ENCODE data around the gene SAMD9L.

DNA sequence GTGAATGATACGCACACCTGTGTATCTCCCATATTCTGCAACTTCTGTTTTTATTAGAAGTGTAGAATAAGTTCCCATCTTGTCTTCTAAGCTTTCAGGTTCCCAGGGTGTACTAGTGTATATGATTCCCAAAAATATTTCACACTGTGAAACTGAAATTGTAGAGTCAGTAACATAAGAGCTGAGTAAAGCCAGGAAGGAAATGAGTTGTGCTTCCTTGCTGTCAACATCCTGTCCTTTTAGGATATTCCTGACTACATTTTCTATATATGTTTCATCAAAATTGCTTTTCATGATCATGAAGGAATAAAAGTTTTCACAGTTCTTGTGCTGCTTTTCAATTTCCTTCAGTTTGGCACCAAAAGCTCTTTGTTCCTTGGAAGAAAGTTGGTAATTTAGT, 15.2 kb downstream of the SAMD9L start:
- TF ChIP-seq, protein P1, sequence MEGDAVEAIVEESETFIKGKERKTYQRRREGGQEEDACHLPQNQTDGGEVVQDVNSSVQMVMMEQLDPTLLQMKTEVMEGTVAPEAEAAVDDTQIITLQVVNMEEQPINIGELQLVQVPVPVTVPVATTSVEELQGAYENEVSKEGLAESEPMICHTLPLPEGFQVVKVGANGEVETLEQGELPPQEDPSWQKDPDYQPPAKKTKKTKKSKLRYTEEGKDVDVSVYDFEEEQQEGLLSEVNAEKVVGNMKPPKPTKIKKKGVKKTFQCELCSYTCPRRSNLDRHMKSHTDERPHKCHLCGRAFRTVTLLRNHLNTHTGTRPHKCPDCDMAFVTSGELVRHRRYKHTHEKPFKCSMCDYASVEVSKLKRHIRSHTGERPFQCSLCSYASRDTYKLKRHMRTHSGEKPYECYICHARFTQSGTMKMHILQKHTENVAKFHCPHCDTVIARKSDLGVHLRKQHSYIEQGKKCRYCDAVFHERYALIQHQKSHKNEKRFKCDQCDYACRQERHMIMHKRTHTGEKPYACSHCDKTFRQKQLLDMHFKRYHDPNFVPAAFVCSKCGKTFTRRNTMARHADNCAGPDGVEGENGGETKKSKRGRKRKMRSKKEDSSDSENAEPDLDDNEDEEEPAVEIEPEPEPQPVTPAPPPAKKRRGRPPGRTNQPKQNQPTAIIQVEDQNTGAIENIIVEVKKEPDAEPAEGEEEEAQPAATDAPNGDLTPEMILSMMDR (conservative IDR thresholded peaks at IDR 0.05; ENCODE audit: low read depth in 2 of 2) = no peak
- TF ChIP-seq NANOG (IDR thresholded peaks at IDR 0.05; ENCODE audit: borderline replicate concordance) (no peak), EZH2phosphoT487 (IDR thresholded peaks at IDR 0.05; ENCODE audit: unreplicated experiment) (no peak), EZH2 (IDR thresholded peaks at IDR 0.05; ENCODE audit: low read depth, unreplicated experiment) (no peak), POLR2AphosphoS5 (IDR thresholded peaks at IDR 0.05; ENCODE audit: low read depth) (no peak), CREB1 (CRISPR knock-in tag; IDR thresholded peaks at IDR 0.05; ENCODE audit: low read depth) (no peak), STAT1 (IDR thresholded peaks at IDR 0.05; ENCODE audit: unreplicated experiment) (no peak), ZNF114 (CRISPR knock-in tag; IDR thresholded peaks at IDR 0.05) (no peak)
- TF ChIP-seq, protein P2, sequence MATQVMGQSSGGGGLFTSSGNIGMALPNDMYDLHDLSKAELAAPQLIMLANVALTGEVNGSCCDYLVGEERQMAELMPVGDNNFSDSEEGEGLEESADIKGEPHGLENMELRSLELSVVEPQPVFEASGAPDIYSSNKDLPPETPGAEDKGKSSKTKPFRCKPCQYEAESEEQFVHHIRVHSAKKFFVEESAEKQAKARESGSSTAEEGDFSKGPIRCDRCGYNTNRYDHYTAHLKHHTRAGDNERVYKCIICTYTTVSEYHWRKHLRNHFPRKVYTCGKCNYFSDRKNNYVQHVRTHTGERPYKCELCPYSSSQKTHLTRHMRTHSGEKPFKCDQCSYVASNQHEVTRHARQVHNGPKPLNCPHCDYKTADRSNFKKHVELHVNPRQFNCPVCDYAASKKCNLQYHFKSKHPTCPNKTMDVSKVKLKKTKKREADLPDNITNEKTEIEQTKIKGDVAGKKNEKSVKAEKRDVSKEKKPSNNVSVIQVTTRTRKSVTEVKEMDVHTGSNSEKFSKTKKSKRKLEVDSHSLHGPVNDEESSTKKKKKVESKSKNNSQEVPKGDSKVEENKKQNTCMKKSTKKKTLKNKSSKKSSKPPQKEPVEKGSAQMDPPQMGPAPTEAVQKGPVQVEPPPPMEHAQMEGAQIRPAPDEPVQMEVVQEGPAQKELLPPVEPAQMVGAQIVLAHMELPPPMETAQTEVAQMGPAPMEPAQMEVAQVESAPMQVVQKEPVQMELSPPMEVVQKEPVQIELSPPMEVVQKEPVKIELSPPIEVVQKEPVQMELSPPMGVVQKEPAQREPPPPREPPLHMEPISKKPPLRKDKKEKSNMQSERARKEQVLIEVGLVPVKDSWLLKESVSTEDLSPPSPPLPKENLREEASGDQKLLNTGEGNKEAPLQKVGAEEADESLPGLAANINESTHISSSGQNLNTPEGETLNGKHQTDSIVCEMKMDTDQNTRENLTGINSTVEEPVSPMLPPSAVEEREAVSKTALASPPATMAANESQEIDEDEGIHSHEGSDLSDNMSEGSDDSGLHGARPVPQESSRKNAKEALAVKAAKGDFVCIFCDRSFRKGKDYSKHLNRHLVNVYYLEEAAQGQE (IDR thresholded peaks at IDR 0.05; ENCODE audit: unreplicated experiment) = no peak
- TF ChIP-seq, protein P3, sequence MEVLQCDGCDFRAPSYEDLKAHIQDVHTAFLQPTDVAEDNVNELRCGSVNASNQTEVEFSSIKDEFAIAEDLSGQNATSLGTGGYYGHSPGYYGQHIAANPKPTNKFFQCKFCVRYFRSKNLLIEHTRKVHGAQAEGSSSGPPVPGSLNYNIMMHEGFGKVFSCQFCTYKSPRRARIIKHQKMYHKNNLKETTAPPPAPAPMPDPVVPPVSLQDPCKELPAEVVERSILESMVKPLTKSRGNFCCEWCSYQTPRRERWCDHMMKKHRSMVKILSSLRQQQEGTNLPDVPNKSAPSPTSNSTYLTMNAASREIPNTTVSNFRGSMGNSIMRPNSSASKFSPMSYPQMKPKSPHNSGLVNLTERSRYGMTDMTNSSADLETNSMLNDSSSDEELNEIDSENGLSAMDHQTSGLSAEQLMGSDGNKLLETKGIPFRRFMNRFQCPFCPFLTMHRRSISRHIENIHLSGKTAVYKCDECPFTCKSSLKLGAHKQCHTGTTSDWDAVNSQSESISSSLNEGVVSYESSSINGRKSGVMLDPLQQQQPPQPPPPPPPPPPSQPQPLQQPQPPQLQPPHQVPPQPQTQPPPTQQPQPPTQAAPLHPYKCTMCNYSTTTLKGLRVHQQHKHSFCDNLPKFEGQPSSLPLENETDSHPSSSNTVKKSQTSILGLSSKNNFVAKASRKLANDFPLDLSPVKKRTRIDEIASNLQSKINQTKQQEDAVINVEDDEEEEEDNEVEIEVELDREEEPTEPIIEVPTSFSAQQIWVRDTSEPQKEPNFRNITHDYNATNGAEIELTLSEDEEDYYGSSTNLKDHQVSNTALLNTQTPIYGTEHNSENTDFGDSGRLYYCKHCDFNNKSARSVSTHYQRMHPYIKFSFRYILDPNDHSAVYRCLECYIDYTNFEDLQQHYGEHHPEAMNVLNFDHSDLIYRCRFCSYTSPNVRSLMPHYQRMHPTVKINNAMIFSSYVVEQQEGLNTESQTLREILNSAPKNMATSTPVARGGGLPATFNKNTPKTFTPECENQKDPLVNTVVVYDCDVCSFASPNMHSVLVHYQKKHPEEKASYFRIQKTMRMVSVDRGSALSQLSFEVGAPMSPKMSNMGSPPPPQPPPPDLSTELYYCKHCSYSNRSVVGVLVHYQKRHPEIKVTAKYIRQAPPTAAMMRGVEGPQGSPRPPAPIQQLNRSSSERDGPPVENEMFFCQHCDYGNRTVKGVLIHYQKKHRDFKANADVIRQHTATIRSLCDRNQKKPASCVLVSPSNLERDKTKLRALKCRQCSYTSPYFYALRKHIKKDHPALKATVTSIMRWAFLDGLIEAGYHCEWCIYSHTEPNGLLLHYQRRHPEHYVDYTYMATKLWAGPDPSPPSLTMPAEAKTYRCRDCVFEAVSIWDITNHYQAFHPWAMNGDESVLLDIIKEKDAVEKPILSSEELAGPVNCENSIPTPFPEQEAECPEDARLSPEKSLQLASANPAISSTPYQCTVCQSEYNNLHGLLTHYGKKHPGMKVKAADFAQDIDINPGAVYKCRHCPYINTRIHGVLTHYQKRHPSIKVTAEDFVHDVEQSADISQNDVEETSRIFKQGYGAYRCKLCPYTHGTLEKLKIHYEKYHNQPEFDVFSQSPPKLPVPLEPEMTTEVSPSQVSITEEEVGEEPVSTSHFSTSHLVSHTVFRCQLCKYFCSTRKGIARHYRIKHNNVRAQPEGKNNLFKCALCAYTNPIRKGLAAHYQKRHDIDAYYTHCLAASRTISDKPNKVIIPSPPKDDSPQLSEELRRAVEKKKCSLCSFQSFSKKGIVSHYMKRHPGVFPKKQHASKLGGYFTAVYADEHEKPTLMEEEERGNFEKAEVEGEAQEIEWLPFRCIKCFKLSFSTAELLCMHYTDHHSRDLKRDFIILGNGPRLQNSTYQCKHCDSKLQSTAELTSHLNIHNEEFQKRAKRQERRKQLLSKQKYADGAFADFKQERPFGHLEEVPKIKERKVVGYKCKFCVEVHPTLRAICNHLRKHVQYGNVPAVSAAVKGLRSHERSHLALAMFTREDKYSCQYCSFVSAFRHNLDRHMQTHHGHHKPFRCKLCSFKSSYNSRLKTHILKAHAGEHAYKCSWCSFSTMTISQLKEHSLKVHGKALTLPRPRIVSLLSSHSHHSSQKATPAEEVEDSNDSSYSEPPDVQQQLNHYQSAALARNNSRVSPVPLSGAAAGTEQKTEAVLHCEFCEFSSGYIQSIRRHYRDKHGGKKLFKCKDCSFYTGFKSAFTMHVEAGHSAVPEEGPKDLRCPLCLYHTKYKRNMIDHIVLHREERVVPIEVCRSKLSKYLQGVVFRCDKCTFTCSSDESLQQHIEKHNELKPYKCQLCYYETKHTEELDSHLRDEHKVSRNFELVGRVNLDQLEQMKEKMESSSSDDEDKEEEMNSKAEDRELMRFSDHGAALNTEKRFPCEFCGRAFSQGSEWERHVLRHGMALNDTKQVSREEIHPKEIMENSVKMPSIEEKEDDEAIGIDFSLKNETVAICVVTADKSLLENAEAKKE (CRISPR knock-in tag; IDR thresholded peaks at IDR 0.05) = no peak
- TF ChIP-seq, protein P4, sequence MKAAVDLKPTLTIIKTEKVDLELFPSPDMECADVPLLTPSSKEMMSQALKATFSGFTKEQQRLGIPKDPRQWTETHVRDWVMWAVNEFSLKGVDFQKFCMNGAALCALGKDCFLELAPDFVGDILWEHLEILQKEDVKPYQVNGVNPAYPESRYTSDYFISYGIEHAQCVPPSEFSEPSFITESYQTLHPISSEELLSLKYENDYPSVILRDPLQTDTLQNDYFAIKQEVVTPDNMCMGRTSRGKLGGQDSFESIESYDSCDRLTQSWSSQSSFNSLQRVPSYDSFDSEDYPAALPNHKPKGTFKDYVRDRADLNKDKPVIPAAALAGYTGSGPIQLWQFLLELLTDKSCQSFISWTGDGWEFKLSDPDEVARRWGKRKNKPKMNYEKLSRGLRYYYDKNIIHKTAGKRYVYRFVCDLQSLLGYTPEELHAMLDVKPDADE (IDR thresholded peaks at IDR 0.05) = no peak

Measured in GM23338 (cell line).